Suprapubic skin (tissue), 4 donors: ENCODE data around the gene CA11. TPM values are rescaled to one million over a fixed set of nuclear protein-coding genes. Genes with fewer than 3 reads are reported as not detected.
"Not testable (repeated sequence)": the region's sequence is repeated elsewhere in the genome, so short reads cannot be mapped to it uniquely, and the experiment has no call there.

Experiments used
- DNase-seq, 2 donors: peaks; one replicate each; pipeline ENCODE4 v3.0.0-alpha.2; 2019; ENCODE audit warnings: low spot score in 2 of 2
- H3K27ac ChIP-seq: fragments of 200-600 bp; sonication (generic); one replicate; pipeline ENCODE4 v1.5.1; 2019
- H3K27me3 ChIP-seq: fragments of 200-600 bp; sonication (generic); one replicate; pipeline ENCODE4 v1.5.1; 2019
- H3K36me3 ChIP-seq: fragments of 200-600 bp; sonication (generic); one replicate; pipeline ENCODE4 v1.5.1; 2019
- H3K4me1 ChIP-seq: fragments of 200-600 bp; sonication (generic); one replicate; pipeline ENCODE4 v1.5.1; 2019
- H3K4me3 ChIP-seq: fragments of 200-600 bp; sonication (generic); one replicate; pipeline ENCODE4 v1.5.1; 2019; ENCODE audit warnings: mild to moderate bottlenecking
- H3K9me3 ChIP-seq: fragments of 200-600 bp; sonication (generic); one replicate; pipeline ENCODE4 v1.5.1; 2019
- EP300 ChIP-seq: sonication (generic); formaldehyde crosslinking; IDR thresholded peaks from one replicate; pipeline ENCODE4 v1.6.1; 2017; ENCODE audit warnings: antibody characterized with exemption
- POLR2A ChIP-seq, 2 donors: fragments of 450-650 bp; IDR thresholded peaks; one replicate each; pipeline ENCODE4 v1.6.1; 2017; ENCODE audit warnings: antibody characterized with exemption in 2 of 2, mild to moderate bottlenecking in 2 of 2, moderate library complexity in 2 of 2
- POLR2AphosphoS5 ChIP-seq, 3 donors: sonication (generic); formaldehyde crosslinking; IDR thresholded peaks; one replicate each; pipeline ENCODE4 v1.6.1; 2017; ENCODE audit warnings: antibody characterized with exemption in 3 of 3
- WGBS: methylation state at CpG from one replicate; pipeline ENCODE4 v1.1.5; 2018; 5-methylcytosine and 5-hydroxymethylcytosine counted together
- total RNA-seq, 4 donors: library from RNA; depleted of rRNA; stranded (reverse); fragments of >200 nt; gene quantifications; one replicate each; pipeline ENCODE4 v1.1.0, GENCODE V29; 2016
- TF ChIP-seq, protein P1 (sequence below), 2 donors: fragments of 200-600 bp in 1 of 2; fragments of 450-650 bp in 1 of 2; sonication (generic) in 1 of 2; IDR thresholded peaks; one replicate each; pipeline ENCODE4 v1.5.1; 2016 to 2019; ENCODE audit warnings: antibody characterized with exemption in 2 of 2, mild to moderate bottlenecking in 1 of 2, moderate library complexity in 1 of 2

The CA11 gene
- total RNA-seq, 4 donors from 2014 or later = 8.8 to 11.0 (median 9.7) TPM

DNA sequence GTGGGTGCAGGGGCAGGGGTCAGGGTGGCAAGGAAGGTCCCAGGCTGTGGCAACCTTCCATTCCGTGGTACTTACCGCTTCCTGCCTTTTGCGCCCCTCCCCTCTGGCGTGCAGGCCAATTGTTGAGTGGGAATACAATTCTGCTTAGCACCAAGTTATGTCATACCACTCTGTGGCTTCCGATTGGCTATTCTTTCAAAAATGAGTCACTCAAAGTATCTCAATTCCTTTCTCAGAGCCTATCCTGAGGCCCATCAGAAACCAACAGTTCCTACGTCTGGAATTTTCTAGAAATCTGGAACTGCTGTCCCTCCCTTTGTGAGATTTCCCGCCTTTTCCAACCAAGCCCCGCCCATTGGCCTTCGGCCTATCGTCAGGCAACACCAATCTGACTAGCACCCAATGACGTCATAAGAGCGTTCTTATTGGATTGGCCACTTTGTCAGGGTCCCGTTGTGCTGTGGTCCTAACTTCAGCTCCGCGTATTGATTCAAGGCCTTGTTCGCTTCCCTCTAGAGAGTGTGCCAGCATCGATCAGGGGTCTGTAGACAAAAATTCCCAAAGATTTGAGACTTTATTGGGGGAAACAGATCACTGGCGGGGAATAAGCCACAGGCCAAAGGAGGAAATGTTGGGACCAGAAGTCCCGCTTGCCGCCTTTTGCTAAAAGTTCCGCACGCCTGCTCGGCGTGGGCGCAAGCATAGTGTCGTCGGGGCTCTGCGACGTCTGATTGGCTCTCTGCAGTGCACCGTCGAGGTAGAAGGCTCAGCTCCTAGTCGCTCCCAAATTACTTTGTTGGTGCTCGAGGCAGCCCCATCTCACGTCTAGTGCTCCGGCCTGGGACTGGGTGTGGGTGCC, 15.1 kb upstream of the CA11 start:
- no peak overlapping the region for H3K4me3 ChIP-seq
- no peaks in the 10 kb centered on the region for H3K27me3 ChIP-seq
- DNase-seq = peak in 1 of 2 donors; percentile 87
- no peak overlapping the region for H3K27ac ChIP-seq
- peaks cover 9% of the 10 kb centered on the region for H3K4me1 ChIP-seq
- peak in 1 of 3 donors; percentile 42 for TF ChIP-seq POLR2AphosphoS5 (IDR thresholded peaks at IDR 0.05)
- TF ChIP-seq, protein P1, sequence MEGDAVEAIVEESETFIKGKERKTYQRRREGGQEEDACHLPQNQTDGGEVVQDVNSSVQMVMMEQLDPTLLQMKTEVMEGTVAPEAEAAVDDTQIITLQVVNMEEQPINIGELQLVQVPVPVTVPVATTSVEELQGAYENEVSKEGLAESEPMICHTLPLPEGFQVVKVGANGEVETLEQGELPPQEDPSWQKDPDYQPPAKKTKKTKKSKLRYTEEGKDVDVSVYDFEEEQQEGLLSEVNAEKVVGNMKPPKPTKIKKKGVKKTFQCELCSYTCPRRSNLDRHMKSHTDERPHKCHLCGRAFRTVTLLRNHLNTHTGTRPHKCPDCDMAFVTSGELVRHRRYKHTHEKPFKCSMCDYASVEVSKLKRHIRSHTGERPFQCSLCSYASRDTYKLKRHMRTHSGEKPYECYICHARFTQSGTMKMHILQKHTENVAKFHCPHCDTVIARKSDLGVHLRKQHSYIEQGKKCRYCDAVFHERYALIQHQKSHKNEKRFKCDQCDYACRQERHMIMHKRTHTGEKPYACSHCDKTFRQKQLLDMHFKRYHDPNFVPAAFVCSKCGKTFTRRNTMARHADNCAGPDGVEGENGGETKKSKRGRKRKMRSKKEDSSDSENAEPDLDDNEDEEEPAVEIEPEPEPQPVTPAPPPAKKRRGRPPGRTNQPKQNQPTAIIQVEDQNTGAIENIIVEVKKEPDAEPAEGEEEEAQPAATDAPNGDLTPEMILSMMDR (IDR thresholded peaks at IDR 0.05) = no peak
- no peaks in the 10 kb centered on the region for H3K36me3 ChIP-seq
- WGBS = 66% methylated on average over 35 of the region's 35 CpGs
- H3K9me3 ChIP-seq = no peaks in the 10 kb centered on the region

DNA sequence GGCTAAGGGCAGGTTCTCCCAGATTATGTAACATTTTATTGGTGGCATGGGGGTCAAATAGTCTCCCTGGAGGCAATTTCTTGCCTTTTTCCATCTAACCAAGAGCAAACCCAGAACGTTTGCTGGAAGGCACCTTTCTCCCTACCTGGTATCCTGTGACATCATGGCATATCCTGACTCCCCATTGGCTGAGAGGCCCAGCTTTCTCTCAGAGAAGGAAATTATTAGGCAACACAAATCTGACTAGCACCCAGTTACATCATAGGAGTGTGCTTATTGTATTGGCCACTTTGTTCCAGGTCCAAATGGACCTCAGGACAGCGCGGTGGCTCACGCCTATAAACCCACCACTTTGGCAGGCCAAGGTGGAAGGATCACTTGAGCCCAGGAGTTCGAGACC, 13.8 kb upstream of the CA11 start:
- H3K4me1 ChIP-seq = peaks cover 9% of the 10 kb centered on the region
- no peak overlapping the region for H3K27ac ChIP-seq
- H3K4me3 ChIP-seq = no peak overlapping the region
- no peaks in the 10 kb centered on the region for H3K9me3 ChIP-seq
- 80% methylated on average over 5 of the region's 5 CpGs for WGBS
- DNase-seq = no peak
- no peaks in the 10 kb centered on the region for H3K36me3 ChIP-seq
- TF ChIP-seq EP300 (no peak), POLR2A (IDR thresholded peaks at IDR 0.05) (no peak), POLR2AphosphoS5 (IDR thresholded peaks at IDR 0.05) (no peak)
- TF ChIP-seq, protein P1 (IDR thresholded peaks at IDR 0.05) = no peak
- H3K27me3 ChIP-seq = no peaks in the 10 kb centered on the region

DNA sequence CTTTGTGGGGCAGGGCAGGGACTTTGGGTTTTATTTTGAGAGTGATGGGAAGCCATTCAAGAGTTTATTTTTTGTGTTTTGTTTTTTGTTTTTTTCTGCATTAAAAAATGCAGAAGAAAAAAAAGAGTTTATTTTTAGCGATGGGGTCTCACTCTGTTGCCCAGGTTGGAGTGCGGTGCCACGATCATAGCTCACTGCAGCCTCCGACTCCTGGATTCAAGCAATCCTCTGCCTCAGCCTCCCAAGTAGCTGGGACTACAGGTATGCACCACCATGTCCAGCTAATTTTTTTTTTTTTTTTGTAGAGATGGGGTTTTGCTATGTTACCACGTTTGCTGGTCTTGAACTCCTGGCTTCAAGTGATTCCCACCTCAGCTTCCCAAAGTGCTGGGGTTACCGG, 12.5 kb upstream of the CA11 start:
- H3K9me3 ChIP-seq = no peaks in the 10 kb centered on the region
- TF ChIP-seq, protein P1 (IDR thresholded peaks at IDR 0.05) = no peak
- no peaks in the 10 kb centered on the region for H3K36me3 ChIP-seq
- H3K27me3 ChIP-seq = no peaks in the 10 kb centered on the region
- no peak for DNase-seq
- H3K4me3 ChIP-seq = no peak overlapping the region
- H3K27ac ChIP-seq = no peak overlapping the region
- peaks cover 9% of the 10 kb centered on the region for H3K4me1 ChIP-seq
- WGBS = 93% methylated on average over 6 of the region's 6 CpGs

DNA sequence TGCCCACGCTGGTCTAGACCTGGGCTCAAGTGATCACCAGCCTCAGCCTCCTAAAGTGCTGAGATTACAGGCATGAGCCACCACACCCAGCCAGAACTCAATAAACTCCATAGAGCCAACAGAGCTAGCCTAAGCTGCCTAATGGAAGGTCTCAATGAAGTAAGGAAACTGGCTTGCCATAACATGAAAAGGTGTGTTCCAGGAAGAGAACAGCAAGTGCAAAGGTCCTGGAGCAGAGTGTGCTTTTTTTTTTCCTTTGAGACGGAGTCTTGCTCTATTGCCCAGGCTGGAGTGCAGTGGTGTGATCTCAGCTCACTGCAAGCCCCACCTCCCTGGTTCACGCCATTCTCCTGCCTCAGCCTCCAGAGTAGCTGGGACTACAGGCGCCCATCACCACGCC, 11.8 kb upstream of the CA11 start:
- WGBS = 92% methylated on average over 5 of the region's 5 CpGs
- H3K9me3 ChIP-seq, H3K27me3 ChIP-seq, DNase-seq, H3K4me3 ChIP-seq, H3K4me1 ChIP-seq, H3K36me3 ChIP-seq, H3K27ac ChIP-seq: not testable (repeated sequence)

DNA sequence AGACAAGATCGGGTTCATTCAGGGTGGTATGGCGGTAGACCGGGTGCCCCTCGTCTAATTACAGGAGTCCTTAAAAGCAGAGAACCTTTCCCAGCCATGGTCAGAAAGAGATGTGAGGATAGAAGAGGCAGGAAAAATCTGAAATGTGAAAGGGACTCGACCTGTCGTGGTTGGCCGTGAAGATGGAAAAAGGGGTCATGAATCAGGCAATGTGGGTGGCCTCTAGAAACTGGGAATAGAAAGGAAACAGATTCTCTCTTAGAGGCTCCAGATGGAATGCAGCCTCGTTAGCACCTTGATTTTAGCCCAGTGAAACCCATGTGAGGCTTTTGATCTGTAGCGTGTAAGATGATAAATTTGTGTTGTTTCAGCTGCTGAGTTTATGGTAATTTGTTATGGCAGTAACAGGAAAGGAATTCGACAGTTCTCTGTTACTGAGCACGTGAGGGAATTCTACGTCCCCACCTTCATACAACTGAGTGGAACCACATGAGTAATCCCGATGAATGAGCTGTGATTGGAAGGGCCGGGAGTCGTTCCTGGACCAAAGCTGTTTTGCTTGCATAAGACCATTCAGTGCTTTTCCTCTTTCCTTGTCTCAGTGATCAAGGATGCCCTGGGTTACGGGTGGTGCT, 11.0 kb upstream of the CA11 start:
- Histone ChIP-seq H3K4me1 (peaks cover 9% of the 10 kb centered on the region), H3K4me3 (no peak overlapping the region), H3K36me3 (no peaks in the 10 kb centered on the region), H3K27ac (no peak overlapping the region), H3K27me3 (no peaks in the 10 kb centered on the region), H3K9me3 (no peaks in the 10 kb centered on the region)
- DNase-seq = no peak
- WGBS = 43% methylated on average over 16 of the region's 16 CpGs
- TF ChIP-seq POLR2AphosphoS5 (IDR thresholded peaks at IDR 0.05) (no peak), POLR2A (IDR thresholded peaks at IDR 0.05) (no peak), EP300 (no peak)
- TF ChIP-seq, protein P1 (IDR thresholded peaks at IDR 0.05) = no peak
